HFF-Myc (cell line): ENCODE measurements around the gene ANKRD63.

Experiments used
- DNase-seq: peaks from one replicate; pipeline ENCODE4 v3.0.0-alpha.2; 2011; ENCODE audit warnings: low read depth; ENCODE audit errors: extremely low read depth
- H3K4me3 ChIP-seq: replicated peaks from 2 replicates; pipeline ENCODE4 v1.5.1; 2011; ENCODE audit warnings: low read depth, mild to moderate bottlenecking, control low read depth, low read length
- CTCF ChIP-seq: IDR thresholded peaks from 2 replicates; pipeline ENCODE4 v1.5.1; 2012; ENCODE audit warnings: mild to moderate bottlenecking, low read depth, low read length, control low read depth; ENCODE audit errors: missing control alignments

The ANKRD63 gene

GRCh38 chr15:40250771-40251483 is 31.9 kb downstream of the ANKRD63 start:
- H3K4me3 ChIP-seq: no peak overlapping the region
- DNase-seq: no peak
- TF ChIP-seq CTCF: no peak

- TF ChIP-seq CTCF: no peak
- no peak overlapping the region for H3K4me3 ChIP-seq
- DNase-seq: no peak
These were observed 32.6 kb downstream of the ANKRD63 start for GRCh38 chr15:40250304-40250656.

GRCh38 chr15:40249477-40250303 is 33.2 kb downstream of the ANKRD63 start:
- no peak overlapping the region for H3K4me3 ChIP-seq
- TF ChIP-seq CTCF: no peak
- DNase-seq: no peak

- DNase-seq: no peak
- H3K4me3 ChIP-seq: no peak overlapping the region
- TF ChIP-seq CTCF: no peak
These were observed 34.7 kb downstream of the ANKRD63 start for GRCh38 chr15:40248006-40248783.

- H3K4me3 ChIP-seq: no peak overlapping the region
- no peak for DNase-seq
- TF ChIP-seq CTCF: no peak
These were observed 35.4 kb downstream of the ANKRD63 start for GRCh38 chr15:40247406-40247971.

- no peak for TF ChIP-seq CTCF
- no peak overlapping the region for H3K4me3 ChIP-seq
- DNase-seq: no peak
These were observed 36.2 kb downstream of the ANKRD63 start for GRCh38 chr15:40246496-40247280.
